Muscle of arm (tissue), 12 donors: ENCODE data around the gene FNIP1. TPM values are rescaled to one million over a fixed set of nuclear protein-coding genes. Genes with fewer than 3 reads are reported as not detected.
A peak's percentile ranks its signal among the peaks of the same experiment; 100 is the strongest.
"Not testable (repeated sequence)": the region's sequence is repeated elsewhere in the genome, so short reads cannot be mapped to it uniquely, and the experiment has no call there.

Experiments
- DNase-seq: peaks from one replicate; pipeline ENCODE4 v3.0.0-alpha.2; 2013
- polyA plus RNA-seq, 12 donors: library from polyadenylated mRNA; unstranded; fragments of 120-200 nt; gene quantifications; one replicate each; pipeline ENCODE4 v1.2.1, GENCODE V29; 2013; ENCODE audit not compliant: insufficient read length in 12 of 12

The FNIP1 gene
- polyA plus RNA-seq, 12 donors, result 11.2 to 18.8 (median 14.7) TPM; not detected in 1

DNA sequence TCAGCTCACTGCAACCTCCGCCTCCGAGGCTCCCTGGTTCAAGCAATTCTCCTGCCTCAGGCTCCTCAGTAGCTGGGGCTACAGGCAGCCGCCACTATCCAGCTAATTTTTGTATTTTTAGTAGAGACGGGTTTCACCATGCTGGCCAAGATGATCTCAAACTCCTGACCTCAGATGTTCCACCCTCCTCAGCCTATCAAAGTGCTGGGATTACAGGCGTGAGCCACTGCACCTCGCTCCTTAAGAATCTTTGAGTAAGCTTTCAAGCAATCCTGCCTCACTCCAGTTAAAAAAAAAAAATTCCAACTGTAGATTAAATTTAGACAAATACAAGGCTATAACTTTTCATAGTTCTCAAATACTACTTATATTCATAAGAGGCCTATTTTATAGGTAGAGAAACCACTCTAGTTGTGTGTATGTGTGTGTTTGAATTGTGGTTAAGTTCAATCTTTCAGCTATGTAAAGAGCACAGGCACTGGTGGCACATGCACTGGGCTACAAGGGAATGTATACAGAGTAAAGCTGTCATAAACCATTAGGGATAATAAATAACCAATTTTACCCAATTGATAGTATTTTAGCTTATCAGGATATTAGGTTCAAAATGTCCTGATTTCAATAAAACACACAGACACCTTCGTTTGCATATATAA is 111.2 kb downstream of the FNIP1 start:
- no peak for DNase-seq

DNA sequence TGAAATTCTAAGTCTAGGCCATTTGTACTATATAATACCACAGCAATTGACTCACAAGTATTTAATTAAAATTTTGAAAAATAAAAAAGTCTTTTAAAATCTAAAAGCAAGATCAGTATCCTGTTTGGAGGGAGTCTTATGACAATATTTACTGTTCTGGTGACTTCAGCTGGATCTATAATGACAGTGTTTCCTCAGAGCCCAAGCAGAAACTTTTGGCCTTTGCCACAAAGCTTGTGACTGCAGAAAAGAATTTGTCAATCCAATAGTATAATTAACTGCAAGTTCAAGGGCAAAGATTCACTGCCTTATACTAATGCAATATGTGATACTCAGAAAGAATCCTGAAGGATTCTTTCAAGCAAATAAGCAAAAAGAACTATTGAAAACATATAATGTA is 112.2 kb downstream of the FNIP1 start:
- no peak for DNase-seq

- DNase-seq, result no peak
Measured at GRCh38 chr5:131684051-131684450, 112.8 kb downstream of the FNIP1 start.

GRCh38 chr5:131682826-131683225 is 114.0 kb downstream of the FNIP1 start:
- DNase-seq, result no peak

- no peak for DNase-seq
Measured at GRCh38 chr5:131682175-131682574, 114.6 kb downstream of the FNIP1 start.

- no peak for DNase-seq
Measured at GRCh38 chr5:131679911-131680310, 116.9 kb downstream of the FNIP1 start.

GRCh38 chr5:131678273-131678672 is 118.5 kb downstream of the FNIP1 start:
- not testable (repeated sequence) for DNase-seq

DNA sequence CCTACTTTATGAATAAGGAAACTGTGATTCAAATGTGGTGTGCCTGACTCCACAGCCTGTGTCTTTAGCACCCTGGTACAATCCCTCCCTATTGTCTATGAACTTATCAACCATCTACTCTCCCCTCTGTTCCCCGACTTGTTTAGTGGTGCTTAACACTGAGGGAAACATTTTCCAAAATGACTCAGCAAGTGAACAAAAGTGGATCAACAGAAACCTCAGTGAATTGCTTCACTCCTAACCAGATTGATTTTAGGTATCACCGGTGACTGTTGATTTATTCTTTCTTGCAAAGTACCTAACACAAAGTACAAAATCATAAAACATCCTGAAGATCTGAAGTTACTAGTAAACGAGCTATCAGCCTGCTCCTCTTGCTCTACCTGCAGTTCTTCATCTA is 119.7 kb downstream of the FNIP1 start:
- no peak for DNase-seq

GRCh38 chr5:131672776-131673175 is 124.0 kb downstream of the FNIP1 start:
- DNase-seq, result no peak

- peak; percentile 59 for DNase-seq
Measured at GRCh38 chr5:131671994-131672655, 124.7 kb downstream of the FNIP1 start.

DNA sequence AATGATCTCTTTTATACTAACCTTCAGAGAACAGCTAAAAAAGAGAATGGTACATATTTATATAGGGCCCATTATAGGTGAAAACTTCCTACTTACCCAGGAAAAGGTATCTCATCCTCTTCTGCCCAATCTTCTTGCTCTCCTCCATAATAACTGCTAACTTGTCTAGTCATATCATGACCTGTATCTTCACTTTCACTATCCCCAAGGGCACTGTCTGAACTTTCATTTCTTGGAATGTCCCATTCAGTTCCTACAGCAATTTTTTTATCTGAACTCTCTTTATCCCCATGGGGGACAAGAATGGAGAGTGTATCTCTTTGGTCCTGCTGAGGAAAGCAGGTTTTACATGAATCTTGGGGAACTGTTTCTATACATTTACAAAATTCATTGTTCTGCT is 125.4 kb downstream of the FNIP1 start:
- no peak for DNase-seq

DNA sequence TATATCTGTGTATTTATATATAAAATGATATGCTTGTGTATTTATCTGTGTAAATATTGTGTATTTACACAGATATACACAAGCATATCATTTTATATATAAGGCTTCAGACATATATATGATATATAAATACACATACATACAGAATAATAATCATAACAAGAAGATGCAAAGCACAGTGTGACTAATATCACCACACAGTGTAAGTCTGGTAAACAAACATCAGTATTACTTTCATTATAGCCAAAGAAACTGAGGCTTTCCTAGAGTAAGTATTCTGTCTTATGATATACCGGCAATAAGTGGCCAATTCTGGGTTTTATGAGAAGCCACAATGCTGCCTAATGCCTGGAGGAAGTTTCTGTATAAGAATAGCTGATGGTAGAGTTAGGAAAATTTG is 131.9 kb downstream of the FNIP1 start:
- DNase-seq, result no peak

- DNase-seq, result no peak
Measured at GRCh38 chr5:131661933-131662332, 134.9 kb downstream of the FNIP1 start.

DNA sequence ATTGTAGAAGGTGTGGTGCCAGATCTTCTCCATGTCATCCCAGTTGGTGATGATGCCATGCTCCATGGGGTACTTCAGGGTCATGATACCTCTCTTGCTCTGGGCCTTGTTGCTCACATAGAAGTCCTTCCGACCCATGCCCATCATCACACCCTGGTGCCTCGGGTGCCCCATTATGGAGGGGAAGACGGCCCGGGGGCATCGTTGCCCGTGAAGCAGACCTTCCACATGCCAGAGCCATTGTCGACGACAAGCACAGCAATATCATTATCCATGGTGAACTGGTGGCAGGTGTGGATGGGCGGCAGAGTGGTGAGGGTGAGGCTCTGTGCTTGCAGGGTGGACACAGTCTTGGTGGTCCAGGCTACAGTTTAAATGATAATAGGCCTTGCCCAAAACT is 137.0 kb downstream of the FNIP1 start:
- DNase-seq, result no peak

- no peak for DNase-seq
Measured at GRCh38 chr5:131659290-131659689, 137.5 kb downstream of the FNIP1 start.

- no peak for DNase-seq
Measured at GRCh38 chr5:131654776-131655175, 142.0 kb downstream of the FNIP1 start.

GRCh38 chr5:131654309-131654708 is 142.5 kb downstream of the FNIP1 start:
- DNase-seq, result no peak

- DNase-seq, result no peak
Measured at GRCh38 chr5:131649161-131649560, 147.7 kb downstream of the FNIP1 start.

DNA sequence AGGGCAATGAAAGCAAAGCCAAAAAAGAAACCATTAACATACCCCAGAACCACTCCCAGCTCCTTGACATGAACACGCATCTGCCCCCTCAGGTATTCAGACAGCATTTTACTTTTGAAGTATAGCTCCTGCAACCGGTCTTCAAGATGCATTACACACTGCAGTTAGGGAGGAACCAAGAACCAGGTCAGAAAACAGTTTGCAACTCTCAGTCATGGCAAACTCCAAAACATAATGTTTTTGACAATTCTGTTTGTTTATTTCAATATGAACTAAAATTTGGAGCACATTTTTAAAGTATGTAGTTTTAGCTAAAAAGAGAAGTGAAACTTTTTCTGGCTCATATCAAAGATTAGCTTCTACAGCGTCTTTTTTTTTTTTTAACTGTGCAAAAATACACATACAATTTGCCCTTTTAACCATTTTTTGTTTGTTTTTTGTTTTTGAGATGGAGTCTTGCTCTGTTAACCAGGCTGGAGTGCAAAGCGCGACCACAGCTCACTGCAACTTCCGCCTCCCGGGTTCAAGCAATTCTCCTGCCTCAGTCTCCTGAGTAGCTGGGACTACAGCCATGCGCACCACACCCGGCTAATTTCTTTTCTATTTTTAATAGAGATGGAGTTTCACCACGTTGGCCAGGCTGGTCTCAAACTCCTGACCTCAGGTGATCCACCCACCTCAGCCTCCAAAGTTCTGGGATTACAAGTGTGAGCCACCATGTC is 149.6 kb downstream of the FNIP1 start:
- DNase-seq, result no peak

DNA sequence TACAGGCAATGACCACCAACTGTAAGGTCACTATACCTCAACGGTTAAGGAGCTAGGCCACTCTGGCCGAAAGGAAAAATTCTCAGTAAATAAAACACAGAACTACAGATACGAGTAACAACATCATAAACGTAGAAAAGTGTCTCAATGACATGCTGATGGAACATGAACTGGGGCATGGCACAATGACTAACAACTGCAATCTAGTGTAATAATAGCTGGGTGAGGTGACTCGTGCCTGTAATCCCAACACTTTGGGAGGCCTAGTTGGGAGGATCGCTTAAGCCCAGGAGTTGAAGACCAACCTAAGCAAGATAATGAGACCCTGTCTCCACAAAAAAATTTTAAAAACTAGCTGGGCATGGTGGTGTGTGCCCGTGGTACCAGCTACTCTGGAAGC is 152.0 kb downstream of the FNIP1 start:
- DNase-seq, result no peak

DNA sequence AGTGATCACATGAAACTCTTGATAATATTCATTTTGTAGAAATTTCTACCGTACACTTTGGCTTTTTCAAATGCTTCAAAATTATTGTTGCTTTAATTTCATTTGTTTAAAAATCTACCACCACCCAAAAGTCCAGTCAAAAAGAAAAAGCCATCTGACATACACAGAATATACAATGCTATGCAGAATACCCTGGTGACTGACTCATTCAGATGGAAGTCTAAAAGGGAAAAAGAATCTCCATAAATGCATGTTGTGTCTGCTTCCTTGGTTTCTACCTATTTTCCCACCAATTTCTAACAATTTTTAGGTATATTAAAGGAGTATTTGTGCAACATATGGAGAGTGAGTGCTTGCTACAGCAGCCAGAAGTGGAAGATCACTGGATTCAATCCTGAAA is 152.4 kb downstream of the FNIP1 start:
- no peak for DNase-seq

DNA sequence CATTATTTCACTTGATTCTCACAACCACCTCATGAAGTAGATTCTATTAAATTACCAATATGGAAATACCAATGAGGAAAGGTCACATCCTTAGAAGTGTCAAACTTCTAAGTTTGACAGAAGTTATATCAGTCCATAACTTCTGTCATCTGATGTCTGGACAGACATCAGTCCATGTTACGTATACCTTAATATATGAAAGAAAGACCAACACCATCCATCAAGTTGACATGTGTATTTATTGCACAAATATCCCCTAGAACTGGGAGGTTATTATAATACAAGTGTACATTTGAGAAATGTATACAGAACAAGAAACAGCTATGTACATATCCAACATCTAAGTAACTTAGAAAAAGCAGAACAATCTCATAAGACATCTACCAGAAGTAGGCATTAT is 155.3 kb downstream of the FNIP1 start:
- DNase-seq, result no peak
